ENCODE results near the gene PAX2. TPM values are rescaled to one million over a fixed set of nuclear protein-coding genes. Genes with fewer than 3 reads are reported as not detected.

The PAX2 gene
- total and polyA plus RNA-seq, 2 donors from 2014 or later: 28.3 to 102 TPM

DNA sequence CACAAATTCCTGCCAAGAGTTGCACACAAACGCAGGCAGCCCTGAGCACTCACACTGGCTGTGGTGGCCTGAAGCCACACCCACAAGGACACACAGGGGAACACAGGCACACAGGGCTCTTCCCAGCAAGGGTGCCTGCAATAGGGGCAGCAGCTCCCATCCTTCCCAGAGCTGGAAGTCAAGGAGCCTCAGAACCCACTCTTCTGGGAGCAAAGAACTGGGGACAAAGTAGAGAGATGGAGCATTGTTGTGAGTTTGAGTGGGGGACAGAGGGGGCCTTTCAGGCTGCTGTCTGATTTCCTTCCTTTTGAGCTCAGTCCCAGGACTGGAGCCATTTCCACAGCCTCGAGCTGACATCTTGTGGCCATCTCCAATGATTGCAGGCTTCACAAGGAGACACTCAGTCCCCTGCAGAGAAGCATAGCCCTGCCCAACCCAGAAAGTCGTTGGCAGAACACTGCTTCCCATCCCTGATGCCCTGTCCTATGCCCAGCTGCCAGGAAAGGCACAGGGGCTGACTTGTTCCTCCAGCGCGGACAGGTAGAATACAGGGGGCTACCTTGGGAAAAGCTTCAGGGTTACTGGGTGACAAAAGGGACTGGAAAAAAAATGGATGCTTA, 133.0 kb downstream of the PAX2 start:
- Histone ChIP-seq H3K27me3 (ENCODE audit: control insufficient read depth, insufficient read depth, low read length) (no peaks in the 10 kb centered on the region), H3K27ac (ENCODE audit: low read depth in 2 of 2, low read length in 2 of 2) (no peak overlapping the region), H3K36me3 (ENCODE audit: control insufficient read depth in 2 of 3, insufficient read depth in 3 of 3, low read length in 3 of 3) (no peaks in the 10 kb centered on the region), H3K4me1 (ENCODE audit: control insufficient read depth in 2 of 3, insufficient read depth in 2 of 3, low read depth in 1 of 3, low read length in 3 of 3) (peaks cover 0 to 6% (median 3%) of the 10 kb centered on the region in 3 donors), H3K9me3 (ENCODE audit: control insufficient read depth in 2 of 3, insufficient read depth in 1 of 3, low read length in 3 of 3) (no peaks in the 10 kb centered on the region), H3K9ac (ENCODE audit: low read length in 3 of 3) (no peak overlapping the region), H3K4me3 (ENCODE audit: low read length in 3 of 3) (no peak overlapping the region)
- DNase-seq: peak in 4 of 5 donors; percentile 85 to 93 (median 88)
- FAIRE-seq: no peak
- TF ChIP-seq, protein P1, sequence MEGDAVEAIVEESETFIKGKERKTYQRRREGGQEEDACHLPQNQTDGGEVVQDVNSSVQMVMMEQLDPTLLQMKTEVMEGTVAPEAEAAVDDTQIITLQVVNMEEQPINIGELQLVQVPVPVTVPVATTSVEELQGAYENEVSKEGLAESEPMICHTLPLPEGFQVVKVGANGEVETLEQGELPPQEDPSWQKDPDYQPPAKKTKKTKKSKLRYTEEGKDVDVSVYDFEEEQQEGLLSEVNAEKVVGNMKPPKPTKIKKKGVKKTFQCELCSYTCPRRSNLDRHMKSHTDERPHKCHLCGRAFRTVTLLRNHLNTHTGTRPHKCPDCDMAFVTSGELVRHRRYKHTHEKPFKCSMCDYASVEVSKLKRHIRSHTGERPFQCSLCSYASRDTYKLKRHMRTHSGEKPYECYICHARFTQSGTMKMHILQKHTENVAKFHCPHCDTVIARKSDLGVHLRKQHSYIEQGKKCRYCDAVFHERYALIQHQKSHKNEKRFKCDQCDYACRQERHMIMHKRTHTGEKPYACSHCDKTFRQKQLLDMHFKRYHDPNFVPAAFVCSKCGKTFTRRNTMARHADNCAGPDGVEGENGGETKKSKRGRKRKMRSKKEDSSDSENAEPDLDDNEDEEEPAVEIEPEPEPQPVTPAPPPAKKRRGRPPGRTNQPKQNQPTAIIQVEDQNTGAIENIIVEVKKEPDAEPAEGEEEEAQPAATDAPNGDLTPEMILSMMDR (IDR thresholded peaks at IDR 0.05; ENCODE audit: borderline replicate concordance, extremely low read depth, insufficient read depth): peak; percentile 85
- intact Hi-C loops (cut with DNase I): loop anchor here (10.0 kb wide), 1 partner anchor 314 kb away; no protein-coding TSS in a partner anchor

Other genes with a start within 250 kb of the PAX2 start
- 10.6 TPM for gene SEC31B, start 225.7 kb upstream of the PAX2 start, total RNA-seq
- 5.6 TPM for gene SEC31B, start 225.7 kb upstream of the PAX2 start, polyA plus RNA-seq (ENCODE audit: insufficient read depth, low read depth, low replicate concordance)
- 162 TPM for gene NDUFB8, start 215.7 kb upstream of the PAX2 start, total RNA-seq
- 638 TPM for gene NDUFB8, start 215.7 kb upstream of the PAX2 start, polyA plus RNA-seq (ENCODE audit: insufficient read depth, low read depth, low replicate concordance)
- gene HIF1AN, start 209.6 kb upstream of the PAX2 start, total RNA-seq: 40.6 TPM
- 10.9 TPM for gene HIF1AN, start 209.6 kb upstream of the PAX2 start, polyA plus RNA-seq (ENCODE audit: insufficient read depth, low read depth, low replicate concordance)
- gene SLF2, start 167.4 kb downstream of the PAX2 start, total RNA-seq: 29.6 TPM
- gene SLF2, start 167.4 kb downstream of the PAX2 start, polyA plus RNA-seq (ENCODE audit: insufficient read depth, low read depth, low replicate concordance): 6.7 TPM
- gene SEMA4G, start 223.9 kb downstream of the PAX2 start, total RNA-seq: 6.1 TPM
- 23.5 TPM for gene SEMA4G, start 223.9 kb downstream of the PAX2 start, polyA plus RNA-seq (ENCODE audit: insufficient read depth, low read depth, low replicate concordance)
- 81.5 TPM for gene MRPL43, start 241.9 kb downstream of the PAX2 start, total RNA-seq
- 157 TPM for gene MRPL43, start 241.9 kb downstream of the PAX2 start, polyA plus RNA-seq (ENCODE audit: insufficient read depth, low read depth, low replicate concordance)
- gene TWNK, start 242.0 kb downstream of the PAX2 start, total RNA-seq: 8.9 TPM
- gene TWNK, start 242.0 kb downstream of the PAX2 start, polyA plus RNA-seq (ENCODE audit: insufficient read depth, low read depth, low replicate concordance): 3.8 TPM